WTC11 (cell line): ENCODE results near the gene APOH.

Experiments
- CTCF ChIP-seq: fragments of 200-600 bp; IDR thresholded peaks from 2 replicates; pipeline ENCODE4 v1.8.0; 2022; ENCODE audit warnings: antibody characterized with exemption
- E2F5 ChIP-seq: sonication (generic); formaldehyde crosslinking; IDR thresholded peaks from 2 replicates; pipeline ENCODE4 v1.8.1; 2022; ENCODE audit warnings: mild to moderate bottlenecking, moderate library complexity, missing genetic modification reagents
- SP1 ChIP-seq: sonication (generic); formaldehyde crosslinking; conservative IDR thresholded peaks from 2 replicates; pipeline ENCODE4 v1.8.1; 2022; ENCODE audit warnings: missing genetic modification reagents
- STAT6 ChIP-seq: sonication (generic); formaldehyde crosslinking; conservative IDR thresholded peaks from 2 replicates; pipeline ENCODE4 v1.8.1; 2023; ENCODE audit warnings: mild to moderate bottlenecking, low read depth, missing genetic modification reagents, moderate library complexity
- USF1 ChIP-seq: sonication (generic); formaldehyde crosslinking; IDR thresholded peaks from 2 replicates; pipeline ENCODE4 v1.8.0; 2022; ENCODE audit warnings: mild to moderate bottlenecking, missing genetic modification reagents
- USF2 ChIP-seq: sonication (generic); formaldehyde crosslinking; IDR thresholded peaks from 2 replicates; pipeline ENCODE4 v1.8.1; 2023; ENCODE audit warnings: mild to moderate bottlenecking, missing genetic modification reagents, moderate library complexity

- TF ChIP-seq USF1 (no peak), SP1 (CRISPR knock-in tag) (no peak), CTCF (no peak), STAT6 (no peak), E2F5 (CRISPR knock-in tag) (no peak), USF2 (no peak)
Observed at GRCh38 chr17:66272811-66273585, 43.8 kb upstream of the APOH start.
